NCI-H1092 (cell line): ENCODE data around the gene IGDCC3.
A peak's percentile ranks its signal among the peaks of the same experiment; 100 is the strongest.

ENCODE experiments used
- DNase-seq: peaks from one replicate; lab custom pipeline; 2025; lab: John Stamatoyannopoulos, UW

IGDCC3 gene

DNA sequence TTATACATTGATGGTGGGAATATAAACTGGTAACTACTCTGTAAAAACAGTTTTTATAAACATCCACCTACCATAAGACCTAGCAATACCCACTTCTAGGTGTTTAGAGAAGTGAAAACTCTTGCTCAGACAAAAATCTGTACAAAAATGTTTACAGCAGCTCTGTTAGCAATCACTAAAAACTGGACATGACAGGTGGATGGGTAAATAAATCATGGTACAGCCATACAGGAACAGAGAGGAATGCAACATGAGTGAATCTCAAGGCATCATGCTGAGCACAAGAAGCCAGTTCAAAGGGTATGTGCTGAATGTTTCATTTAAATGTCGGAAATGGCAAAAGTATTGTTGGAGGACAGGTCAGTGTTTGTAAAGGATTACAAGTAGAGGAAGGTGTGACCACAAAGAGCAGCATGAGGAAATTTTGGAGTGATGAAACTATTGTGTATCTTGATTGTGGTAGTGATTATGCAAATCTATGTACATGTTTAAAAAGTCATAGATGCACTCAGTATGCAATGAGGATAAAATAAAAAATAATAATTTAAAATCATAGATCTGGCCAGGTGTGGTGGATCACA, 84.8 kb downstream of the IGDCC3 start:
- DNase-seq, result no peak

- no peak for DNase-seq
Measured at GRCh38 chr15:65290228-65290627, 87.6 kb downstream of the IGDCC3 start.

- no peak for DNase-seq
Measured at GRCh38 chr15:65289261-65289854, 88.4 kb downstream of the IGDCC3 start.

DNA sequence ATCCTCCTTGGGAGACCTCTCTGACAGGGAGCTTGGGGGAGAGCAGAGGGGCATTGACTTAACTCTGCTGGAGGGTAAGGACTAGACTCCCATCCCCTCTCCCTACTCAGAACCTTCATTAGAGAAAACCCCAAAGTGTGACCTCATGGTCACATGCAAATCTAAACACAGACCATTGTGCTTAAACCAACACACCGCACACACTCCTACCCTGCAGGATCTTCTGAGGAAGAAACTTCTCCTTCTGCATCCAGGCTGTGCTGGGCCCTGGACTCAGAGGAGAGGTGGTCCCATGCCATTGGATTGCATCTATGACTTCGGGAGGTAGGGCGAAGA, 90.3 kb downstream of the IGDCC3 start:
- DNase-seq, result no peak

DNA sequence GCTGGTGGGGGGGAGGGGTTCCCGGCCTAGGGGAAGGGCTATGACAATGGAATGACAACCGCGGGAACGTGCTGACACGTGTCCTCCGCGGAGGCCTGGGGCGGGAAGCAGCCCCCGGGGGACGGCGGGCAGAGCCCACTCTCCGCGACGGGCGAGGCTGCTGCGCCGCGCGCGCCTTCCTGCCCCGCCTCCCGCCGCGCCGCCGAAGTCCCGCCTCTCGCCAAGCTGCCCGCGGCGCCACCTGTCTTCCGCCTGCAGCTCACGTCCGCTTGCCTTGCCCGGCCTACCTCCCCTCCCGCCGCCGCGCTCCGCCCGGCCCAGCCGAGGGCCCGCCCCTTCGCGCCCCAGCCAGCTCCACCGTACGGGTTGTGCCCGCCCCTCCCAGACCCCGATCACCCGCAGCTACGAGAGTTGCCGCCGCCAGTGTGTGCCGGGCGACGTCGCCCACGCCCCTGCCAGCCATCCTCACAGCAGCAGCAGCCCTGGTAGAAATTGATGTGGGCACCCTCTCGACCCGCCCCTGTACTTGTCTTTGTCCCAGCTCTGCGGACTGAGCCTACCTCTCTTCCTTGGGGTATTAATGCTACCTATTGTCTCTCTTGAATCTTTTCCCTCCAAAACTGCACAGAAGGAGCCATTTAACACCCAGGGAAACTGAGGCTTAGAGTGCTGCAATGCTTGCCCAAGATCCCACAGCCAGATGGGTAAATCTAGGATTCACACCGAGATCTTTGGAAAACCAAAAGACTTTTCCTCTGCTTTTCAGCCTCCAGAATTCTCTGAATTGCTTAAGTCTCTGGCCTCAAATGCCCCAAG, 90.9 kb downstream of the IGDCC3 start, which contains the start of gene PARP16:
TSS of gene PARP16 (minus strand) at position 180 of the 816 bp plus-strand sequence. CDS start 457 bp downstream, outside the sequence.
- peak; percentile 81 for DNase-seq

DNA sequence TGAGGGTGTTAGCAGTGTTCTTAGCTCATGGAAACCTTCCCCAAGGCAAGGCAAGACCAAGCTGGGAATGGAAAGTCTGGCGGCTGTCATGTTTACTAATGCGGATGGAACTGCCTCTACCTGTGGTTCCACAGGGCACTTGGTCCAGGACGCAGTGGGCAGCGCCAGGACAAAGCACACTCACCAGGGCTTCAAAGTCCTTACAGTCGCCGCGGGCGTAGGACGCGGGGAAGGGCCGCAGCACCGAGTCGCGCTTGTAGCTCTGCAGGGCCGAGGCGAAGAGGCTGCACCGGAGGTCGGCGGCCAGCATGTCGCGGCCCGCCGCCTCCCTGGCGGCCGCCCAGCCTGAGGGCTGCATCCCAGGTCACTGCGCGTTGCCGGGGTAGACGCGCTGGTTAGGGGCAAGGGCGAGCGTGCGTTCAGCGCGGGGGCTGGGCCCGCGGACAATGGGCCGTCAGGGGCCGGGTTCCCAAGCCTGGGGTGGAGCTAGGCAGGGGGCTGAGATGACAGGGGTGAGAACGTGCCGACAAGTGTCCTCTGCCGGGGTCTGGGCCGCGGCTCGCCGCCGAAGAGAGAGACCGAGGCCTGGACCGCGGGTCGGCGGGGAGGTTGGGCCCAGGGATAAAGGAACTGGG, 91.6 kb downstream of the IGDCC3 start:
- no peak for DNase-seq

DNA sequence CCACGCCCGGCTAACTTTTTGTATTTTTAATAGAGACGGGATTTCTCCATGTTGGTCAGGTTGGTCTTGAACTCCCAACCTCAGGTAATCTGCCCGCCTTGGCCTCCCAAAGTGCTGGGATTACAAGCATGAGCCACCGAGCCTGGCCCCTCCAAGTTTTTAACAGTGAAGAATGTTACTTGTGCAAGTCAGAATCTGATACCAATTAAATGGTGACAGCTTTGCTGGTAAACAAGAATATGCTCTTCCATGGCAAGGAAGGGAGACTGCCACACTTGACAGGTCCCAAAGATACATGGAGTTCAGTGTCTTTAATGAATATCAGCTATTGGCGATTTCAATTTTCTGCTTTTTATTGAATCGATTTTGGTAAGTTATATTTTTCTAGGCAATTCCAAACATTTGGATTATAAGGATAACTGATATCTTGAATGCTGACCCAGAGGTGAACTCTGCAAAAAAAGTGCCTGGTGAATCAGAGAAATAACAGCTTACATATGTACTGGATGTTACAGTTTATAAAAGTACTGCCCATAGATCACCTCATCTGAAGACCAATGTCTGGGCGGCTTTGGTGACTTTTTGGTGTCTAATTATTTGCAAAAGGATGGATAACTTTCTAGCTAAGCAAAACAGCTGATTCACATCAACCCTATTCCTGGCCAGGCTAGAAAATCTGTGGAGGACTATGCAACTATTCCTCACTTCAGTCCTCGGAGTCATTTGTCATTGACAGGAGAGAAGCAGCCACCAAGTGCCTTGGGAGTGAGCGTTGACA, 92.3 kb downstream of the IGDCC3 start:
- no peak for DNase-seq

DNA sequence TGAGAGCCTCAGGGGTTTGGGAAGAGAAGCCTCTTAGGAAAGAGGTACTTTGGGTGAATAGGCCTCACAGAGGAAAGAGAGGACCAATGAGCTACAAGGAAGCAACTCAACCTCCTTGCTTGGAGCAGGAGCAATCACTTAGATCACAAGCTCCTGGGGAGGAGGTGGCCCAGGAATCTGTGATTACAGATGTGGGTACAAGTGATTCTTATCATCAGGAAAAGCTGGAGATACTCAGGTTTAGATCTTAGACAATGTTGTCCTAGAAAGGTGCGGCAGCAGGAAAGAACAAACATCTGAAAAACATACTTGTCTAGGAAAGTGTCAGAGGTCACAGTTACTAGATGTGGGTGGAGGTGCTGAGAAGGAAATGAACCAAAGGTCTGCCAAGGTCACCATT, 99.3 kb downstream of the IGDCC3 start:
- DNase-seq, result no peak
